ENCODE measurements around the gene FAM222A.

DNA sequence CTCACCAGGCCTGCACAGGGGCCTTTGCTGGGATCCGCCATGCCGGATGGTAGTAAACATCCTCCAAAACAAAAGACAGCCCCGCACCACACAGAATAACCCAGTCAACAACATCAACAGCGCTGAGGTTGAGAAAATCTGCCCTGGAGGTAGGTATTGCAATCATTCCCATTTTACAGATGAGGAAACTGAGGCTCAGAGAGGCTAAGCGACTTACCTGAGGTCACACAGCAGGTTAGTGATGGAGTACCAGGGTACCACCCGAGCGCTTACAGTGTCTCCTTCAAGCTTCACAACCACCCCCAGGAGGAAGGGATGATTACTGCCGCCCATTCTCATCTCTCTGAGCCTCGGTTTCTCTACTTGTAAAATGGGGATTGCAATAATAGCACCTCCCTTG, 104.6 kb downstream of the FAM222A start:
- TF ChIP-seq EZH2 (IDR thresholded peaks at IDR 0.05) (no peak), POLR2AphosphoS5 (IDR thresholded peaks at IDR 0.05; ENCODE audit: borderline replicate concordance, low read depth, low read length) (no peak), FOXP2 (optimal IDR thresholded peaks at IDR 0.05; ENCODE audit: control extremely low read depth, extremely low read length, insufficient read depth) (no peak)
